Measurements from ENCODE around the gene FOXP2.
"Not testable (repeated sequence)": the region's sequence is repeated elsewhere in the genome, so short reads cannot be mapped to it uniquely, and the experiment has no call there.

FOXP2 gene

DNA sequence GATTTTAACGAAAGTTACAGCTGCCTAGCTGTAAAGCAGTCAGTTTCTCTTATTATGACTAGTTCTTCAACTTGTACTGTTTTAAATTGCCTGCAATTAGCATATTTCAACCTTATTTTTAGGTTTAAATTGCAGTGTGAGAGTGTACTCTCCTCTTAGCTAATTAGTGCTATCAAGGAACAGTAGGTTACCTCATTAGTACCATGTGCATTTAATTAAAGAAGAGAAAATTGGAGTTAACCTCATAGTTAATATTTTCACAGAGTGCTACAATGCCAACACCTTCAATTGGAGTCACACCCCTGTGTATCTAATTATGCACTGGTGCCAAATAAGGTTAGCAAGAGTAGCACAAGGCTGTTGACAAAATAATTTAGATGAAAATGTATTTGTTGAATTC lies 154.6 kb downstream of the FOXP2 start:
- no peak for DNase-seq (ENCODE audit: insufficient read length, low spot score)
- FAIRE-seq: no peak

DNA sequence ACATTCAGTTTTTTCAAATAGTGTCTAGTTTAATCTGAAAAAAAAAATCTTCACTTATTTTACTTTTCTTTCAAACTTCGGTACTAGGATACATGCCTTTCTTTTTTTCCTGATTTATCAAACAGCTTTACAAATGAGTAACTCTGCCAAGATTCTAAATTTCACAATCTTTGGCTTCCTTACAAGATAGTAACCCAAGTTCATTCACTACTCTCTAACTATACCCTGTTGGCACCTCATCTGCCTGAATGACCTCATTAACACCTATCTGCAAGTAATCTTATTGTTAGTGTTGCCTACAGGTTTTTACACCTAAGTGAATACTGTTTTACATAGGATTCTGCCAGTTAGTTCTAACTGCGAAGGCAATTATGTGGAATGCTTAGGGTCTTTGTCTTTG lies 159.8 kb downstream of the FOXP2 start:
- no peak for FAIRE-seq
- no peak for DNase-seq (ENCODE audit: insufficient read length, low spot score)

DNA sequence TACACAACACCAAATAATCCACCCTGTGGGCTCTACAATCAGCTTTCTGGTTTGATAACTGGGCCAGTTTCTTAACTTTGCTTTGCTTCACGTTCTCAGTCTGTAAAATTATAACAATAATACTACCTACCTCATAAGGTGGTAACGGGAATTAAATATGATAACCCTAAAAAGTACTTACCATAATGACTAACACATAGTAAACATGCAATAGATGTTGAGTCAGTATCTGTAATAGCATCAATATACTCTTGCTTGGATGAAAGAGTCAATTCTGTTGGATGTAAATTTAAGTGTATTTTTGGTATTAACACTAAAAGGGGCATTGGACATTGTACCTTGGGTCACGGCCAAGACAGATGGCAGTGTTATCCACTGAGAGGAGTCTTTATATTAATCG lies 160.5 kb downstream of the FOXP2 start:
- FAIRE-seq (no peak), DNase-seq (ENCODE audit: insufficient read length, low spot score) (no peak)

DNA sequence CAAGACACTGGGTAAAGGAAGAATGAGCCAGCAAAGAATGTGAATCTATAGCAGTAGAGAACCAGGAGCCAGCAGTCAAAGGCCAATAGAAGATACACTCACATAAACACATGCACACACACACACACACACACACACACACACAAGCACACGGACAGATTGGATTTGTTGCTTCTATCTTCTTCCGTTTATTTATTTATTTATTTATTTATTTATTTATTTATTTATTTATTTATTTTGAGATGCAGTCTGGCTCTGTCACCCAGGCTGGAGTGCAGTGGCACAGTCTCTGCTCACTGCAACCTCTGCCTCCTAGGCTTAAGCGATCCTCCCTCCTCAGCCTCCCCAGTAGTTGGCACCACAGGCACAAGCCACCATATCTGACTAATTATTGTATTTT lies 166.3 kb downstream of the FOXP2 start:
- DNase-seq (ENCODE audit: insufficient read length, low spot score); FAIRE-seq: not testable (repeated sequence)

DNA sequence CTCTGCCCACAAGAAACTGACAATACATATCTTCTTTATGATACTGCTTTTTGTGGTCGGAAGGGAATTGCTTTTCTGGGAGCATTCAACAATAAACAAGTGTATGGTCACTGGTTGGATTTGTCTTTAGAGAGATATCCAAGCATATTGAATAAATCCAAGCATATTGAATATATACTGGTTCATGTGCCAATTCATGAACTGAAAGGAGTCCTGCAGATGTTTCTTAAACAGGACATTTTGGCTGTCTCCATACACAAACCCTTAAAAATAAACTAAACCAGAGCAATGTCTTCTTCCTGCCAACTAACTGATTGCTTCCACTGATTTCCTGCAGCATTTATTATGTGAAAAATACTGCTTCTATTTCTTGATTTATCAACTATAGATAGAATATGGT lies 173.9 kb downstream of the FOXP2 start:
- FAIRE-seq (no peak), DNase-seq (ENCODE audit: insufficient read length, low spot score) (no peak)

DNA sequence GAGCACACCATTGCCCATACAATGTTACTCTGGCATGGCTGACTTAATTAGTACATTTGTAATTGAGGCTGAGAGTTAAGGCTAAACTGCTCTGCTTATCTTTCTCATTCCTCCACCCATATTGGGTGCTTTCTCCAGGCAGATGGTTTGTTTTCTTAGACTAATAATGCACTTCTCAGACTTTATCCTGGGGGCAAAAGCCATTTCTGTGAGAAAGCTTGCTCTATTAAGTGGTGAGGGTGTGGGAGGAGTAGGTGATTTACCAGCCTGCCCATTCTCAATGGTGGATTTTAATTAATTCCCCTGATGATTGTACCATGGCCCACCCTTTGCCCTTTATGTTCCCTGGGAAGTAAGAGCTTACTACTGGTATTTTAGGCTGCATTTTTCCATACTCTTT lies 174.8 kb downstream of the FOXP2 start:
- FAIRE-seq: no peak
- DNase-seq (ENCODE audit: insufficient read length, low spot score): no peak

DNA sequence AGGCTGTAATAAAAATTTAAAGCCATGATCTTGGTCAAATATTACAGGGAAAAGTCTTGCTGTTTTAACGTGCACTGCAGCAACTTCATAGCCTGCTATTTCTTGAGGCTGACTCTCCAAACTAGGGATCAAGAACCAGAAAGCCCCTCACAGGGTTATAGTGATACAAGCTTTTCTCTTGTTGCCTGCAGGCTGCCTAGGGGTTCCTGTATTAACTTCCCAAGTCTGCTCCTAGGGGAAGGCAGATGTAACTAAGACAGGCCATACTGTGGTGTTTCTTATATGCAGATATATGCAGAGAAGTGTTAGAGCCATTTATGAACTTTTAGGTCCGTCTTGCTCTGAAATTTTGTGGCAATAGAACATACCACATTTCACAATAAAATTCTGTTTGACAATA lies 175.7 kb downstream of the FOXP2 start:
- DNase-seq (ENCODE audit: insufficient read length, low spot score) (no peak), FAIRE-seq (no peak)

DNA sequence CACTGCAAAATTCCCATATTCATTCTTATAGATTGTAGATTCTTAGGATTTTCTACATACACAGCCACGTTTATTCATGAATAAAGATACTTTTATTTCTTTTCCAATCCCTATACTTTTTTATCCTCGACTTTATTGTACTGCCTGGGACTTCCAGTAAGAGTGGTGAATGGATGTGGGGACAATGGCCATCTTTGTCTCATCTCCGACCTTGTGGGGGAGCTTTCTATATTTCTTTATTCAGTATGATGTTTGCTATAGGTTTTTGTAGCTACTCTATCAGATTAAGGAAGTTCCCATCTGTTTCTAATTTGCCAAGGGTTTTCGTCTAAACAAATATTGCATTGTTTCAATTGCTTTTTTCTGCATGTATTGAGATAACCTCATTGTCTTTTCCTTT lies 184.3 kb downstream of the FOXP2 start:
- FAIRE-seq (no peak), DNase-seq (ENCODE audit: insufficient read length, low spot score) (no peak)

DNA sequence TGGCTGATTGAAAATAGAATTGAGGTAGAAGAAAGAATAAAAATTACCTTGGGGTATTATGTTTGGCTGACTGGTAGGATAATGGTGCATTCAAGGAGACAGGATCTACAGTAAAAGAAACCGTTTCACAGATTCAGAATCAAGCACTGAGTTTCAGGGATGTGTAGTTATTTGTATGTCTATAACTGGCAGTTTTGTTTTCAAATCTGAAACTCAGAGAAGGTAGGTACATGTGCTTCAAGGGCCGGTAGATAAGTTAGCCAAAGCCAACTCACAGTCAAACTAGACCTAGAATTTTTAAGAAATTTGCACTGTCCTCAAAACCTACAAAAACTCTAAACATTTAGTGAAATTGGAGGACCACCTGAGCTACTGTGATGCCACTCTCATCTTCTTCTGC lies 191.5 kb downstream of the FOXP2 start:
- FAIRE-seq: no peak
- DNase-seq (ENCODE audit: insufficient read length, low spot score): no peak

DNA sequence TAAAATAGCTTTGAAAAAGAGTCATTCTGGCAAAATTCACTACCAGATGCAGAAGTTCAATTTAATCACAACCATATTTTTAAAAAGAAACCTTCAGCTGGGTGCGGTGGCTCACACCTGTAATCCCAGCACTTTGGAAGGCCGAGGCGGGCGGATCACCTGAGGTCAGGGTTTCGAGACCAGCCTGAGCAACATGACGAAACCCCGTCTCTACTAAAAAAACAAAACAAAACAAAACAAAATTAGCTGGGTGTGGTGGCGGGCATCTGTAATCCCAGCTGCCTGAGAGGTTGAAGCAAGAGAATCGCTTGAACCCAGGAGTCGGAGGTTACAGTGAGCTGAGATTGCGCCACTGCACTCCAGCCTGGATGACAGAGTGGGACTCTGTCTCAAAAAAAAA lies 194.2 kb downstream of the FOXP2 start:
- DNase-seq (ENCODE audit: insufficient read length, low spot score); FAIRE-seq: not testable (repeated sequence)

DNA sequence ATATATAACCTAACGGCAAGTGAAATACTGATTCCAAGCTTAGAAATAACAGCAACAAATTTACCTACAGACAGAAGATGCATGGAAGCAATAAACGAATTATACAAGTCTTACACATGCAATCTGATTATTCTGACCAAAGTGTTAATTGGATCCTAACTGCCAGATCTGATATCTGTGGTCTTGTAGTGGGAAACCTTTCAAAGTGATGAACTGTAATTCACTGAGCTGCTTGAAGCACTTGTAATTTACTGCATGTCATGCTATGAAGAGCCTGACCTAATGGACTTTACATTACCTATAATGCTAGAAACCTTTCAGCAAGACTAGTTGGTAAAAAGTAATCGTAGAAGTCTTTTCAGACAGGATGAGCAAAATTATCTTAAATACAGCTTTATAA lies 205.6 kb downstream of the FOXP2 start:
- no peak for FAIRE-seq
- no peak for DNase-seq (ENCODE audit: insufficient read length, low spot score)

DNA sequence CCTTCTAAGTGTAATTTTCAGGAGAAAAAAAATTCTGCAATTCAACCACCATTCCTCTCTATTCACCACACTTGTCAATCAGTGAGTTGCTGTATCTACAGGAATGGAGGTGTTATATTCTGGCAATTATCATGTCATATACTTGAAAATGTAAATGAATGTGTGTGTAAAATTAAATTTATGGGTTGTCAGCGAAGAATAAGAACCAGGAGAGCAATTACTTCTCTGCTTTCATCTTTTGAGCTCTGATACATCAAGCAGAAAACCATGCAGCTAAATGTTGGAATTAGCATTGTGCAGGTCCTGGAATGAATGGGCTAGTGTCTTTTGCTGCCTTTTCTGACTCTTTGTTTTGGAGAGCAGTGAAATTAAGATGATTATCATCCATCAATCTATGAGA lies 207.6 kb downstream of the FOXP2 start:
- FAIRE-seq (no peak), DNase-seq (ENCODE audit: insufficient read length, low spot score) (no peak)

DNA sequence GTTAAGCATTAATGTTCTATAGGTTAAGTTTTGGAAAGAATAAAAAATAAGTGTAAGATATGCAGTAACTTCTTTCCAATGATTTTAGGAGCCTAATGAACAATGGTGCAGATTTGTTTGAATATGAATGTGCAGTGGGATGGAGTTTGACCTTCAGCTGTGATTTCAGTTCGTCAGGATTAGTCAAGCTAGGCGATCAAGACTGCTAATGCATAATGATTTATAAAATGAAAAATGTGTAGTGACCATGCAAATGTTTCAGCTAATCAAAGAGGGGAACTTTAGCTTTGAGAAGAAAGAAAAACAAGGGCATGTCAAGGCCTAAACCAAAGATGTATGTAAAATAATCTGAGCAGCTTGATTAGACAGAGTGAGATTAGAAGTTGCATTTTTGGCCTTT lies 208.5 kb downstream of the FOXP2 start:
- no peak for FAIRE-seq
- DNase-seq (ENCODE audit: insufficient read length, low spot score): no peak

DNA sequence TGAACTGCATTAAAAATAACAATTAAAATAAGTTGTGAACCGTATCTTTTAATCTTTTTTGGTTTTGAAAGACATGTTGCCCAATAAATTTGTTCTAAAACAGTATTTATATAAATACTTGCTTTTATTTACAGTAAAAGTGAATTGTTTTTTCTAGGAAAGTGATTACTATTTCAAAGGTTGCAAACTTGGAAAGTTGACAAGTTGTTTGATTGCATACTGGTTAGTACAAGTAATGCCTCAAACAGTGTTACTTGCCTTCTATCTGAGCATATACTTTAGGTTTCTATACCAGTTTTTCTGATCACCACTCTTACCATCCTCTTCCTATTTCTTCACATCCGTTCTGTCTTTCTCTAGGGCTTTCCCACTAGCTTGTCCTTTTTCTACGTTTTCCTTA lies 212.6 kb downstream of the FOXP2 start:
- DNase-seq (ENCODE audit: insufficient read length, low spot score) (no peak), FAIRE-seq (no peak)

DNA sequence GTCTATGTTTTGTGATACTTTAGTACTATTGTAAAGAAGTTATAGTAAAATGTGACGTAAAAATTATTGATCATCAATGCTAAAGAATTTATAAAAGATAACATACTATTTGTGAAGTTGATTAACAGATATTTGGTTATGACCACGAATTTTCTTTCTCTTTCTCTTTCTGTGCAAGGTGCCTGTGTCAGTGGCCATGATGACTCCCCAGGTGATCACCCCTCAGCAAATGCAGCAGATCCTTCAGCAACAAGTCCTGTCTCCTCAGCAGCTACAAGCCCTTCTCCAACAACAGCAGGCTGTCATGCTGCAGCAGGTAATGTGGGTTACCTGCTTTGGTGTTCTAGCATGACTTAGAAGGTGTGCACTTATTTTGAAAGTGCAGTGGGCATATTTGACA lies 213.7 kb downstream of the FOXP2 start:
- no peak for FAIRE-seq

DNA sequence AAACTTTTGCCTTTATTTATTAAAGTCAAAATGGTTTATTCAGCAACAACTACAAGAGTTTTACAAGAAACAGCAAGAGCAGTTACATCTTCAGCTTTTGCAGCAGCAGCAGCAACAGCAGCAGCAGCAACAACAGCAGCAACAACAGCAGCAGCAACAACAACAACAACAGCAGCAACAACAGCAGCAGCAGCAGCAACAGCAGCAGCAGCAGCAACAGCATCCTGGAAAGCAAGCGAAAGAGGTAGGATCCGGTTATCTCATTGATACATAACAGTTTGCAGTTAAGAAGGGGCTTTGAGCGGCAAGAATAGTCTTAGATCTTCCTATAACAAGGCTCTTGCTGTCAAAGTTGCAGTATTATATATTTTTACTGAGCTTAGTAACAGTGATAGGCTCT lies 215.1 kb downstream of the FOXP2 start:
- no peak for DNase-seq (ENCODE audit: insufficient read length, low spot score)
- FAIRE-seq: no peak

More for the DNA sequence above, 213.7 kb downstream of the FOXP2 start:
- no peak for DNase-seq (ENCODE audit: insufficient read length, low spot score)

DNA sequence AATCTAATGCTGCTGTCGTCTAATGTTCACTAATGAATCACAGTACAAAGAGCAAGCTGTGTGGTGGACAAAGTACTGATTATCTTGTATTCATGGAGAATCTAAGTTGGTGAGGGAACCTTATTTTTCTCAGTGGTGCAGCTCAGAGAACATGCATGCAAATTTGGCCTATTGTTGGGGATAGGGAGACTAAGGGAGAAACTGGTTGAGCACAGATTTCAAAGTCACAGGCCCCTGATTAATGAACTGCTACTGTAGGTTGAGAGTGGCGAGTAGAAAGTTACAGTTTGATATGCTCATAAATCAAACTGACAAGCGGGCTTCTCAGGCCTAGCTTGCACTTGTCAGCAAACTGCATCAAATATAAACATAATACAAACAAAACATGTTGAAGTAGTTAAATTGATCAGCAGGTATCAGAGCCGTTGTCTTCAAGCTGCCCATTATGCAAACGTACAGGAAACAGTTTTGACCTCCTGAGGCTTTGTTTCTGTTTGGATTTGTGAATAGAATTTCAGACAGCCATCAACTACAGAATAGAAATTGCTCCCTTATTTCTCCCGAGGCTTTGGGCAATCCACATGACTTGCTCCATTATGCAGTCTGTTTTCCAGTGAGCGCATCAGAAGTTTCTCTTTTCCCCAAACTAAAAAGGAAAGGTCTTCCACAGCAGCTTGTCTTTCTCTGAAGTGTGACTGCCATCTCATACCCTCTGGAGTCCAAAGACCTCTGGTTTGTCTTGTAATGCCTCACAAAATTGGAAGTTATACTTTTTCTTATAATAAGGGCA lies 215.8 kb downstream of the FOXP2 start:
- FAIRE-seq: no peak
- no peak for DNase-seq (ENCODE audit: insufficient read length, low spot score)

DNA sequence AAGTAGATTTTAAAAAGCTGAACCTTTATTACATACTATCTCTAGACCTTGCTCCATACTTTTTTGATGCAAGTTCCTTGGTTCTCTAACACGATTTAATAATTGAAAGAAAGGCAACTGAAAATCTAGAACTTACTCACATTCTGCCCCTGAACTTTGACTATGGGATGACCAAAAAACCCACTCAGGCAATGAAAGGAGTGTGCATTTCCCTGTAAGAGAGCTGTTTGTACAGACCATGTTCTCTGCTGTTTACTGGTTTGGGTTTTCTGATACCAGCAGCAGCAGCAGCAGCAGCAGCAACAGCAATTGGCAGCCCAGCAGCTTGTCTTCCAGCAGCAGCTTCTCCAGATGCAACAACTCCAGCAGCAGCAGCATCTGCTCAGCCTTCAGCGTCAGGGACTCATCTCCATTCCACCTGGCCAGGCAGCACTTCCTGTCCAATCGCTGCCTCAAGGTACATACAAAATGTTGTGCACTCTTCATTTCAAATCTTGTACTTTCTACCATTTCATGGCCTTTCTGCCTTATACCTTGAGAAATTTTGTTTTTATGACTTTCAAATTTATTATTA lies 216.7 kb downstream of the FOXP2 start:
- no peak for FAIRE-seq

DNA sequence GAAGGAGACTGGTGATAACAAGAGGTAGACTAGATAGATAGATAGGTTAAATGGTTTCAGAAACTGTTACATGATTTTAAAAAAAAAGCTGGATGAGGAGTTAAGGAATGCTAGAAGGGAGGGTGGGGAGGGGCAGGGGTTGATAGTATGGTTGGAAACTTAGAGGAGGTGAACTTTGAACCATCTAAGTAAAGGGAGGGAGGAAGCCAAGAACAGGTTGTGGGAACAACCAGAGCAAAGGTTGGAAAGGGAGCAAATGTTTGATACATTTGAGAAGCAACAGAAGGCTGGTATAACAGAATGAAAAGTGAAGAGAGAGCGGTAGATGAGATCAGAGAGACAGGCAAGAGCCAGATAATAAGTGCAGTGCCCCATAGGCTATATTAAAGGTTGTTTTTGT lies 224.8 kb downstream of the FOXP2 start:
- no peak for FAIRE-seq
- DNase-seq (ENCODE audit: insufficient read length, low spot score): no peak

More for the DNA sequence above, 216.7 kb downstream of the FOXP2 start:
- DNase-seq (ENCODE audit: insufficient read length, low spot score): no peak

DNA sequence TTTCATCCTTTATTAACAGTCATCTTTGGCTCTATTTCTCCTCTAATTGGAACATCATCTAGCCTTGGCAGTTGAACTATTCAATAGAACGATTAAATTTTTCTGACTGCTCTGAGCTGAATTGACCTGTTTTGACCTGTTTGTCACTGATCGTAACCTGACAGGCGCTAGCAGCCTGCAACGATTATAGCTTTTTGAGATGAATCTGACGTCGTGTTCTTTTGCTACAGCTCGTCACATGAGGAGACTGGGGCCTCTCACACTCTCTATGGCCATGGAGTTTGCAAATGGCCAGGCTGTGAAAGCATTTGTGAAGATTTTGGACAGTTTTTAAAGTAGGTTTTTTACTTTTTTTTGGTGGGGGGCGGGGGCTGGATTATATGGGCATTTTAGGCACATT lies 229.8 kb downstream of the FOXP2 start:
- FAIRE-seq (no peak), DNase-seq (ENCODE audit: insufficient read length, low spot score) (no peak)

DNA sequence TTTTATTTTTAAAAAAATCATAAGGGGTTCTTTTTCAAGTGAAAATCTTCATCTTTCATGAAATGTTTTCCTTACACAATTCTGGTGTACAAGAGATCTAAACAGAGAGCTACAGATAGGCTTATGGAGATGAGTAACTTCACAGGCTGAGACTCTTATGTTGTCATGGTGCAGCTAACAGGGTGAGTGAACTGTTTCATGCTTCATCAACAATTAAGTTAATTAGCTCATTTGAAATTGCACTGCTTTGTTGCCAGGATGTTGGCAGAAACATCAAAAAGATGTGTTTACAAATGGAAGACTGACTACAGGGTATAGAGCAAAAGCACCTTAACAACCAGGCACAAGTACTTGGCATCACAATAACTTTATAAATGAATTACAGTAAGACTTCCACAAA lies 230.8 kb downstream of the FOXP2 start:
- DNase-seq (ENCODE audit: insufficient read length, low spot score) (no peak), FAIRE-seq (no peak)

DNA sequence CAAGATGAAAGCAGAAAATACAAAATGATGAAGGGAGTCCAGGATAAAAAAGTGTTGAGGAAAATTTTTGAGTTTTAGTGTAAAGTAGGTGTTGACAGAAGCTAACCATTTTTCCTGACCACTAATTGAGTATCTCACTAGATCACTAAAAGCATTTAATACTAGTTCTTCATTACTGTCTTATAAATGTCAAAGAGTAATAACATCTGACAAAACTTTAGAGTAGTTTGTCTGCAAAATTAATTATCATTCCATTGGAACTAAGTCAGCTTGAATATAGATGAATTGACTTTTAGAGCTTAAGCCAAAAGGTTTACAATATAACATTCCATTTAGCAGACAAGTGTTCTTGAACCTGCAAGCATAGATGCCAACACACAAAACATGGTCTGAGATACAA lies 232.9 kb downstream of the FOXP2 start:
- DNase-seq (ENCODE audit: insufficient read length, low spot score): no peak
- no peak for FAIRE-seq

DNA sequence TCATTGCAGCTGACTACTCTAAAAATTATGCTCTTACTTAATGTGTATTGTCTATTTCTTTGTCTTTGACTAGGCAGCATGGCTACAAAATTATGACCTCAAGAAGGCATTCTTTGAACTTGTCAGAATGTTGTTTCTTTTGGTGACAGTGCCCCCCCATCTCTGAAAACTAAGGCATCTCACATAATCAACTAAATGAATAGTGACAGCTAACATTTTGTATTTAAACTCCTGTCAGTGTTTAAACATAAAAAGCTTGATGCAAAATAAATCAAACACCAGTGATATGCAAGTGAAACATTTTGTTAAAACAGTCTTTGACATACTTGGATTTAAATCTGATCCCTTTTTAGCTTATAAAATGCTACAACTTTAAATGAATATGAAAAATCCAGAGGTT lies 233.5 kb downstream of the FOXP2 start:
- no peak for DNase-seq (ENCODE audit: insufficient read length, low spot score)
- no peak for FAIRE-seq

Data from HTR-8/SVneo (cell line).